GM12878 (cell line): ENCODE data around the gene COL13A1. TPM values are rescaled to one million over a fixed set of nuclear protein-coding genes. Genes with fewer than 3 reads are reported as not detected.

ENCODE experiments used
- ATAC-seq: fragments of 200-7000 bp; cut with Tn5 transposase; 3 replicates; pipeline ENCODE4 v1.9.1; 2020; ENCODE audit warnings: mild to moderate bottlenecking, moderate library complexity
- BruUV-seq: library from RNA; stranded (reverse); fragments of 400-500 nt; replicated peaks from 2 replicates; lab custom pipeline; 2021; lab: Mats Ljungman, UMichigan
- CTCF ChIA-PET: fragments of 300-600 bp; sonication (Branson Sonifier 250); formaldehyde crosslinking; extraction: SDS; loops from one replicate; lab custom pipeline; 2021; ENCODE audit warnings: inconsistent platforms; lab: Yijun Ruan, JAX
- POLR2A ChIA-PET: fragments of 350-600 bp; formaldehyde crosslinking; extraction: SDS; loops from one replicate; lab custom pipeline; 2021; ENCODE audit warnings: inconsistent platforms; lab: Charles Lee
- RAD21 ChIA-PET: fragments of 300-600 bp; sonication (Branson Sonifier 250); formaldehyde crosslinking; loops from one replicate; lab custom pipeline; 2023; ENCODE audit warnings: antibody characterized with exemption; ENCODE audit not compliant: unreplicated experiment; lab: Charles Lee
- SMC1A ChIA-PET: fragments of 300-600 bp; sonication (Branson Sonifier 250); formaldehyde crosslinking; loops from one replicate; lab custom pipeline; 2023; ENCODE audit not compliant: unreplicated experiment, uncharacterized antibody; lab: Charles Lee
- DNase-seq: peaks from one replicate; pipeline ENCODE4 v3.0.0-alpha.2; 2011; ENCODE audit warnings: low read depth, low spot score
- FAIRE-seq: peaks from 3 replicates; lab custom pipeline; 2011; peaks lifted over from hg19 to GRCh38; lab: Jason Lieb, UNC
- H2AFZ ChIP-seq: 2 replicates; pipeline ENCODE4 v1.6.0; 2011; ENCODE audit warnings: low read depth, low read length, control low read depth; ENCODE audit not compliant: control insufficient read depth
- H3K27ac ChIP-seq: 2 replicates; pipeline ENCODE4 v1.5.1; 2011; ENCODE audit warnings: control low read depth; ENCODE audit not compliant: control insufficient read depth, insufficient read depth
- H3K27me3 ChIP-seq, 2 experiments: replicated peaks in 1 of 2; 2 replicates each; pipeline versions ENCODE4 v1.6.0 to v1.6.1; 2011; ENCODE audit warnings: low read length in 1 of 2; ENCODE audit not compliant: control insufficient read depth in 2 of 2, insufficient read depth in 2 of 2
- H3K36me3 ChIP-seq, 2 experiments: 2 replicates each; pipeline ENCODE4 v1.5.1; 2011; ENCODE audit warnings: low read length in 1 of 2; ENCODE audit not compliant: control insufficient read depth in 2 of 2, insufficient read depth in 2 of 2
- H3K4me1 ChIP-seq: 2 replicates; pipeline ENCODE4 v1.6.1; 2011; ENCODE audit warnings: mild to moderate bottlenecking, low read length, moderate library complexity, mixed read lengths; ENCODE audit not compliant: control insufficient read depth, insufficient read depth
- H3K4me2 ChIP-seq: 2 replicates; pipeline ENCODE4 v1.6.0; 2011; ENCODE audit warnings: control low read depth; ENCODE audit not compliant: control insufficient read depth, insufficient read depth
- H3K4me3 ChIP-seq: fragments of 200-600 bp; sonication (generic); 2 replicates; pipeline ENCODE4 v1.5.1; 2016
- H3K79me2 ChIP-seq: 2 replicates; pipeline ENCODE4 v1.6.0; 2011; ENCODE audit warnings: low read length; ENCODE audit not compliant: control insufficient read depth, insufficient read depth
- H3K9ac ChIP-seq: 2 replicates; pipeline ENCODE4 v1.8.0; 2011; ENCODE audit warnings: low read length, control low read depth, mixed read lengths; ENCODE audit not compliant: control insufficient read depth, insufficient read depth
- H3K9me3 ChIP-seq: replicated peaks from 3 replicates; pipeline ENCODE4 v1.5.1; 2011; ENCODE audit warnings: mild to moderate bottlenecking, low read length; ENCODE audit not compliant: control insufficient read depth, insufficient read depth
- H4K20me1 ChIP-seq: 2 replicates; pipeline ENCODE4 v1.6.0; 2011; ENCODE audit not compliant: control insufficient read depth, insufficient read depth
- ASH2L ChIP-seq: fragments of 300-600, 200-600 bp; sonication (generic); IDR thresholded peaks from 2 replicates; pipeline ENCODE4 v1.6.1; 2017; ENCODE audit warnings: low read depth, mild to moderate bottlenecking, borderline replicate concordance
- BMI1 ChIP-seq: fragments of 450-650 bp; IDR thresholded peaks from 2 replicates; pipeline ENCODE4 v1.6.1; 2016; ENCODE audit warnings: mild to moderate bottlenecking, moderate library complexity, borderline replicate concordance
- JUNB ChIP-seq: IDR thresholded peaks from 2 replicates; pipeline ENCODE4 v1.6.1; 2016; ENCODE audit warnings: antibody characterized with exemption, mild to moderate bottlenecking
- NKRF ChIP-seq: fragments of 450-650 bp; conservative IDR thresholded peaks from 2 replicates; pipeline ENCODE4 v1.6.1; 2017; ENCODE audit warnings: mild to moderate bottlenecking, moderate library complexity
- POLR2AphosphoS2 ChIP-seq: IDR thresholded peaks from 2 replicates; pipeline ENCODE4 v1.6.1; 2011; ENCODE audit warnings: low read depth, mild to moderate bottlenecking, low read length, improper control_type of control experiment, moderate library complexity
- SIN3A ChIP-seq: IDR thresholded peaks from 2 replicates; pipeline ENCODE4 v1.6.1; 2012; ENCODE audit warnings: low read depth, low read length, improper control_type of control experiment
- SREBF1 ChIP-seq: IDR thresholded peaks from 2 replicates; pipeline ENCODE4 v1.6.1; 2012; ENCODE audit warnings: mild to moderate bottlenecking, low read length
- STAT3 ChIP-seq: IDR thresholded peaks from 2 replicates; pipeline ENCODE4 v1.6.1; 2011; ENCODE audit warnings: low read depth, low read length, improper control_type of control experiment
- SUZ12 ChIP-seq: fragments of 200-600 bp; sonication (generic); IDR thresholded peaks from one replicate; pipeline ENCODE4 v1.6.1; 2018; ENCODE audit warnings: antibody characterized with exemption, mild to moderate bottlenecking; ENCODE audit not compliant: unreplicated experiment
- TCF3 ChIP-seq: IDR thresholded peaks from 2 replicates; pipeline ENCODE4 v1.6.1; 2012; ENCODE audit warnings: low read depth, mild to moderate bottlenecking, low read length, borderline replicate concordance; ENCODE audit not compliant: insufficient read depth
- USF2 ChIP-seq: IDR thresholded peaks from 2 replicates; pipeline ENCODE4 v1.6.1; 2011; ENCODE audit warnings: low read depth, low read length, improper control_type of control experiment, borderline replicate concordance
- ZNF24 ChIP-seq: fragments of 450-650 bp; IDR thresholded peaks from 2 replicates; pipeline ENCODE4 v1.6.1; 2017; ENCODE audit warnings: antibody characterized with exemption, mild to moderate bottlenecking
- ZZZ3 ChIP-seq: IDR thresholded peaks from 2 replicates; pipeline ENCODE4 v1.6.1; 2011; ENCODE audit warnings: low read depth; ENCODE audit not compliant: control insufficient read depth, insufficient read length
- WGBS: methylation state at CpG from one replicate; pipeline ENCODE4 v1.1.6; 2016; ENCODE audit warnings: low lambda C conversion rate; ENCODE audit not compliant: insufficient replicate concordance, insufficient coverage; ENCODE audit errors: missing lambda C conversion rate; 5-methylcytosine and 5-hydroxymethylcytosine counted together
- in situ Hi-C: fragments of 300-500 bp; cut with MboI; formaldehyde crosslinking; loops from 9 replicates; pipeline ENCODE4 v1.14.3; 2018; ENCODE audit warnings: mixed read lengths
- intact Hi-C: fragments of 100-400 bp; cut with micrococcal nuclease; formaldehyde crosslinking; loops from one replicate; pipeline ENCODE4 v1.14.2; 2022; ENCODE audit not compliant: unreplicated experiment
- polyA plus RNA-seq, 11 experiments: library from polyadenylated mRNA; depleted of rRNA in 4 of 11; unstranded in 6 of 11; stranded (reverse) in 5 of 11; fragments of >200 nt; fragmentation: Nextera tagmentation in 4 of 11; fragmentation: Illumina TruSeq in 1 of 11; extraction: Ambion mirVana in 4 of 11; extraction: Trizol in 1 of 11; gene quantifications; 1 replicate in 1 of 11; 2 replicates in 10 of 11; pipeline versions ENCODE4 v1.2.1 to v1.2.3, GENCODE V29; 2011 to 2016; ENCODE audit warnings: inconsistent platforms in 2 of 11, missing spikeins in 2 of 11, low read depth in 1 of 11
- total RNA-seq, 4 experiments: library from RNA; depleted of rRNA in 3 of 4; stranded (reverse); fragments of >200 nt in 3 of 4; fragmentation: Illumina TruSeq in 1 of 4; extraction: Trizol in 1 of 4; gene quantifications; 2 replicates each; pipeline versions ENCODE4 v1.2.1 to v1.2.3, GENCODE V29; 2013 to 2021

COL13A1 gene
- total and polyA plus RNA-seq, 10 of the 15 experiments (the other 5 are each of a cell fraction or from before 2014, with no cell fraction given), result 0.03 to 0.15 (median 0.05) TPM; not detected in 7

GRCh38 chr10:69855346-69856111 is 53.8 kb downstream of the COL13A1 start:
- Histone ChIP-seq H3K9me3 (no peaks in the 10 kb centered on the region), H3K27me3 (no peaks in the 10 kb centered on the region; a peak in 2 of 4 replicates), H3K9ac (no peak overlapping the region), H3K27ac (no peak overlapping the region), H3K79me2 (no peaks in the 10 kb centered on the region), H3K4me1 (no peaks in the 10 kb centered on the region)
- no peak for FAIRE-seq
- CTCF ChIA-PET, result interaction anchor here (1.1 to 1.5 kb wide), 2 partner anchors 59 to 340 kb away, joined by 3 to 4 read pairs; no protein-coding TSS in a partner anchor
- POLR2A ChIA-PET, result no interaction called here
- BruUV-seq, result no TSS peak
- TF ChIP-seq ZNF24 (no peak), BMI1 (no peak), SUZ12 (no peak), NKRF (no peak), TCF3 (no peak), SIN3A (no peak), STAT3 (no peak), SREBF1 (no peak), ZZZ3 (no peak), POLR2AphosphoS2 (no peak), JUNB (no peak), USF2 (no peak), ASH2L (no peak)
- TF ChIP-seq, all 136 proteins: peak for 0
- Histone ChIP-seq H2AFZ (no peak overlapping the region), H4K20me1 (no peaks in the 10 kb centered on the region), H3K4me3 (no peak overlapping the region), H3K4me2 (no peak overlapping the region), H3K36me3 (no peaks in the 10 kb centered on the region)
- 26% methylated on average over 6 of the region's 6 CpGs for WGBS
- in situ Hi-C loops, result no loop called here
- no peak for ATAC-seq
- DNase-seq, result no peak
- intact Hi-C loops, result no loop called here
- SMC1A ChIA-PET, result no interaction called here
- RAD21 ChIA-PET, result interaction anchor here (0.6 kb wide), 1 partner anchor 91 kb away, joined by 4 read pairs; no protein-coding TSS in a partner anchor
